Measurements from ENCODE around the gene PPAT.

DNA sequence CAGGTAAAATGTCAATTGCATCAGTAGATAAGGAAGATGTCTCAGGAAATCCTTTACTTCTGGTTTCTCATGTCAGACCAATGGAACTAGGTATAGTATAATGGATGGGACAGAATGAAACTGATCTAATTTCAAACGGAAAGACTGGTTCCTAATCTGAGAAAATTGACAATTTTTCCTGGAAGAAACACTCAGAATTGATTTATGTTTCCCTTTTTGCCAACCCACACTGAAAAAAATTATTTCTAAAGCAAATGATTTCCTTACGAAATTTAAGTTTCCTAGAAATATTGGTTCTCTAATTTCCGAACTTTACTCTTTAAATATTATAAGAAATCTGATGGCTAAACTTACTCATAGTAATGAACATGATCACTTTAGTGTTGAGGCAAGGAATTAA lies 19.1 kb downstream of the PPAT start:
- no peak for TF ChIP-seq POLR2A (IDR thresholded peaks at IDR 0.05)
- TF ChIP-seq, protein P1, sequence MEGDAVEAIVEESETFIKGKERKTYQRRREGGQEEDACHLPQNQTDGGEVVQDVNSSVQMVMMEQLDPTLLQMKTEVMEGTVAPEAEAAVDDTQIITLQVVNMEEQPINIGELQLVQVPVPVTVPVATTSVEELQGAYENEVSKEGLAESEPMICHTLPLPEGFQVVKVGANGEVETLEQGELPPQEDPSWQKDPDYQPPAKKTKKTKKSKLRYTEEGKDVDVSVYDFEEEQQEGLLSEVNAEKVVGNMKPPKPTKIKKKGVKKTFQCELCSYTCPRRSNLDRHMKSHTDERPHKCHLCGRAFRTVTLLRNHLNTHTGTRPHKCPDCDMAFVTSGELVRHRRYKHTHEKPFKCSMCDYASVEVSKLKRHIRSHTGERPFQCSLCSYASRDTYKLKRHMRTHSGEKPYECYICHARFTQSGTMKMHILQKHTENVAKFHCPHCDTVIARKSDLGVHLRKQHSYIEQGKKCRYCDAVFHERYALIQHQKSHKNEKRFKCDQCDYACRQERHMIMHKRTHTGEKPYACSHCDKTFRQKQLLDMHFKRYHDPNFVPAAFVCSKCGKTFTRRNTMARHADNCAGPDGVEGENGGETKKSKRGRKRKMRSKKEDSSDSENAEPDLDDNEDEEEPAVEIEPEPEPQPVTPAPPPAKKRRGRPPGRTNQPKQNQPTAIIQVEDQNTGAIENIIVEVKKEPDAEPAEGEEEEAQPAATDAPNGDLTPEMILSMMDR (IDR thresholded peaks at IDR 0.05), result no peak

All from gastroesophageal sphincter (tissue), 3 donors.